Heart right ventricle (tissue), 16 donors: Measurements from ENCODE around the gene FOXN3. TPM values are rescaled to one million over a fixed set of nuclear protein-coding genes. Genes with fewer than 3 reads are reported as not detected.

ENCODE experiments used
- ATAC-seq, 8 donors: fragments of 200-7000 bp; cut with Tn5 transposase; one replicate each; pipeline ENCODE4 v1.9.1; 2020; ENCODE audit warnings: mild to moderate bottlenecking in 8 of 8, moderate library complexity in 8 of 8, moderate number of reproducible peaks in 1 of 8
- DNase-seq, 2 donors: peaks; one replicate each; pipeline ENCODE4 v3.0.0-alpha.2; 2020
- H3K27ac ChIP-seq, 10 donors: fragments of 200-600 bp; sonication (generic) in 2 of 10; one replicate each; pipeline versions ENCODE4 v1.5.0 to v1.8.0; 2020 to 2022; ENCODE audit warnings: mild to moderate bottlenecking in 3 of 10
- H3K27me3 ChIP-seq, 7 donors: fragments of 200-600 bp; one replicate each; pipeline ENCODE4 v1.8.0; 2021 to 2022; ENCODE audit warnings: mild to moderate bottlenecking in 2 of 7
- H3K36me3 ChIP-seq, 9 donors: fragments of 200-600 bp; sonication (generic) in 1 of 9; one replicate each; pipeline versions ENCODE4 v1.5.0 to v1.8.0; 2020 to 2022; ENCODE audit warnings: mild to moderate bottlenecking in 2 of 9
- H3K4me1 ChIP-seq, 9 donors: fragments of 200-600 bp; sonication (generic) in 1 of 9; one replicate each; pipeline versions ENCODE4 v1.5.0 to v1.8.0; 2020 to 2022; ENCODE audit warnings: mild to moderate bottlenecking in 4 of 9
- H3K4me3 ChIP-seq, 10 donors: fragments of 200-600 bp; sonication (generic) in 2 of 10; one replicate each; pipeline versions ENCODE4 v1.5.0 to v1.8.0; 2020 to 2022; ENCODE audit warnings: mild to moderate bottlenecking in 7 of 10, moderate library complexity in 2 of 10
- H3K9me3 ChIP-seq, 11 donors: fragments of 200-600 bp in 10 of 11; sonication (generic) in 2 of 11; one replicate each; pipeline versions ENCODE4 v1.5.0 to v1.8.0; 2013 to 2022; ENCODE audit warnings: mild to moderate bottlenecking in 2 of 11, control low read depth in 1 of 11, moderate library complexity in 1 of 11
- CTCF ChIP-seq, 9 donors: fragments of 200-600 bp; sonication (generic) in 2 of 9; IDR thresholded peaks; one replicate each; pipeline versions ENCODE4 v1.5.0 to v1.8.0; 2021 to 2022; ENCODE audit warnings: antibody characterized with exemption in 9 of 9, mild to moderate bottlenecking in 5 of 9, moderate library complexity in 1 of 9
- WGBS, 2 donors: extraction: QIAGEN DNeasy Blood & Tissue Kit; methylation state at CpG; one replicate each; pipeline ENCODE4 v1.1.7; 2013; ENCODE audit warnings: inconsistent platforms in 1 of 2; 5-methylcytosine and 5-hydroxymethylcytosine counted together
- intact Hi-C, 10 donors: fragments of 100-400 bp; cut with DNase I; formaldehyde crosslinking; loops; one replicate each; pipeline versions ENCODE4 v1.11.1 to v1.14.2; 2022
- polyA plus RNA-seq, 2 donors: library from polyadenylated mRNA; stranded (reverse); fragments of 200-250 nt; gene quantifications; one replicate each; pipeline ENCODE4 v1.2.3, GENCODE V29; 2013
- total RNA-seq, 10 donors: library from RNA; stranded (reverse); fragmentation: NEBNext Ultra II Directional in 3 of 10; extraction: Animal tissue kit (Norgen Biotek cat#: 25700) in 3 of 10; gene quantifications; one replicate each; pipeline versions ENCODE4 v1.2.1 to v1.2.4, GENCODE V29; 2021 to 2023
- donor health status: Arrhythmogenic right ventricular cardiomyopathy.
- donor health status: ischemic (EF 13 %, LVEDD 7.1; RV severe dilation, severe dysfunction).
- donor health status: healthy with polysubstance abuse.
- donor health status: DM: no; HTN: yes; CAD: no.
- donor health status: DM: no; HTN: no; CAD: no.
- donor health status: ischemic (EF 25% LVEDD 6.9; RV normal size, moderate dysfunction).
- donor health status: ischemic (EF 25% LVEDD 5.7; RV mildly dilated, moderate dysfunction).
- donor health status: healthy.
- donor health status: DM: yes; HTN: yes; CAD: no.
- donor health status: Ischemic cardiomyopathy.
- donor health status: ischemic (EF 35%, LVEDD 5.7; RV mildly dilated, moderate dysfunction).
- donor health status: nonischemic (EF 11% LVEDD 7.7; RV severe dilation, severe dysfunction).
- donor health status: DM: yes; HTN: yes; CAD: no.
- donor health status: PGD.
- donor health status: ischemic (EF 29% LVEDD 5.4; RV normal size, mild dysfunction).
- donor health status: nonischemic (EF 23%, LVEDD 6.1; RV moderate dilation, normal function).

Gene FOXN3
- total and polyA plus RNA-seq, 12 donors: 13.0 to 150 (median 107) TPM

DNA sequence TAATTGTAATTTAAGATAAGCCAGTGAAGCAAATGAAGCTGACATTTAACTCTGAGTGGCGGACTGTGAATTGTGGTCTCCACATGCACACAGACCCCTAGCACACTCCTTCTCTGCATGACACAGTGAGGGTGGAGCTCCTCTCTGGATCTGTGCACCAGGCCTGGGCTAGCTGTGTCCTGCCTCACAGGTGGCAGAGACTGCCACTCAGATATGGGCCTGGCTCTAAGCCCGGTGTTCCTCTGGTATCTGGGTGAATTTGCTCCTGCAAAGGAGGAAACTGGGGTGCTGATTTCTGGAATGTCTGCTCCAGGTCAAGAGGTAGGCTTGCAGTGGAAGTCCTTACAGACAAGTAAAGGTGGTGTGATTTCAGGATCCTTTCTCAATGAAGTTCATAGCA, 282.4 kb downstream of the FOXN3 start:
- H3K9me3 ChIP-seq: peaks cover 0 to 18% (median 3%) of the 10 kb centered on the region in 11 donors
- 77% methylated on average over 2 of the region's 2 CpGs for WGBS, 2 donors
- ATAC-seq (no peak), DNase-seq (no peak)
- H3K4me3 ChIP-seq: no peak overlapping the region
- no peak for TF ChIP-seq CTCF (IDR thresholded peaks at IDR 0.05)
- H3K36me3 ChIP-seq: no peaks in the 10 kb centered on the region
- peaks cover 0 to 6% (median 0%) of the 10 kb centered on the region in 9 donors for H3K4me1 ChIP-seq
- no peak overlapping the region for H3K27ac ChIP-seq
- H3K27me3 ChIP-seq: no peaks in the 10 kb centered on the region
- intact Hi-C loops: no loop called here

GRCh38 chr14:89131004-89131750, 285.9 kb downstream of the FOXN3 start:
- Histone ChIP-seq H3K9me3 (peaks cover 0 to 7% (median 0%) of the 10 kb centered on the region in 11 donors), H3K27ac (no peak overlapping the region), H3K4me3 (no peak overlapping the region), H3K27me3 (no peaks in the 10 kb centered on the region), H3K36me3 (no peaks in the 10 kb centered on the region), H3K4me1 (no peaks in the 10 kb centered on the region)
- no peak for TF ChIP-seq CTCF (IDR thresholded peaks at IDR 0.05)
- WGBS, 2 donors: 90 to 93% methylated on average over 6 of the region's 6 CpGs
- DNase-seq (no peak), ATAC-seq (no peak)
- intact Hi-C loops: no loop called here

GRCh38 chr14:89129570-89129969, 287.5 kb downstream of the FOXN3 start:
- WGBS, 2 donors: 77 to 91% methylated on average over 6 of the region's 6 CpGs
- DNase-seq: no peak
- no peaks in the 10 kb centered on the region for H3K9me3 ChIP-seq
- peaks cover 0 to 5% (median 0%) of the 10 kb centered on the region in 7 donors for H3K27me3 ChIP-seq
- no peak for ATAC-seq
- no peaks in the 10 kb centered on the region for H3K36me3 ChIP-seq
- no peak overlapping the region for H3K27ac ChIP-seq
- no peaks in the 10 kb centered on the region for H3K4me1 ChIP-seq
- TF ChIP-seq CTCF (IDR thresholded peaks at IDR 0.05): no peak
- intact Hi-C loops: no loop called here
- H3K4me3 ChIP-seq: no peak overlapping the region

GRCh38 chr14:89128311-89129026, 288.6 kb downstream of the FOXN3 start:
- no peak for TF ChIP-seq CTCF (IDR thresholded peaks at IDR 0.05)
- Histone ChIP-seq H3K27me3 (peaks cover 0 to 5% (median 0%) of the 10 kb centered on the region in 7 donors), H3K4me3 (no peak overlapping the region), H3K4me1 (no peaks in the 10 kb centered on the region), H3K36me3 (no peaks in the 10 kb centered on the region), H3K9me3 (no peaks in the 10 kb centered on the region), H3K27ac (no peak overlapping the region)
- WGBS, 2 donors: 93% methylated on average over 10 of the region's 10 CpGs
- DNase-seq (no peak), ATAC-seq (no peak)
- intact Hi-C loops: no loop called here
